Activated naive CD4-positive, alpha-beta T cell treated with anti-CD3 and anti-CD28 coated beads for 36 hours (primary cell): ENCODE results near the gene FBN3. TPM values are rescaled to one million over a fixed set of nuclear protein-coding genes. Genes with fewer than 3 reads are reported as not detected.

ENCODE experiments used
- CTCF ChIA-PET: fragments of 350-600 bp; sonication (Branson Sonifier 250); formaldehyde crosslinking; loops from one replicate; lab custom pipeline; 2021; ENCODE audit warnings: antibody characterized with exemption; lab: Charles Lee
- DNase-seq: peaks from one replicate; pipeline ENCODE4 v3.0.0-alpha.2; 2020
- H3K27ac Mint-ChIP-seq: one replicate; pipeline ENCODE4 v1.8.0; 2021; ENCODE audit warnings: mild to moderate bottlenecking, mixed read lengths
- H3K27me3 Mint-ChIP-seq: one replicate; pipeline ENCODE4 v1.8.0; 2021; ENCODE audit warnings: low read depth, mixed read lengths
- H3K36me3 Mint-ChIP-seq: one replicate; pipeline ENCODE4 v1.8.0; 2021; ENCODE audit warnings: low read depth, mixed read lengths
- H3K4me1 Mint-ChIP-seq: one replicate; pipeline ENCODE4 v1.8.0; 2021; ENCODE audit warnings: low read depth, mixed read lengths
- H3K4me3 Mint-ChIP-seq: one replicate; pipeline ENCODE4 v1.8.0; 2021; ENCODE audit warnings: mild to moderate bottlenecking, moderate library complexity, mixed read lengths
- H3K9me3 Mint-ChIP-seq: one replicate; pipeline ENCODE4 v1.8.0; 2021; ENCODE audit warnings: mixed read lengths
- intact Hi-C: fragments of 100-400 bp; cut with micrococcal nuclease; formaldehyde crosslinking; loops from one replicate; pipeline ENCODE4 v1.15.1; 2023
- total RNA-seq, 2 experiments: library from RNA; stranded (reverse); gene quantifications; one replicate each; pipeline ENCODE4 v1.2.3, GENCODE V29; 2021

FBN3 gene
- total RNA-seq, 2 experiments from 2014 or later, result not detected

DNA sequence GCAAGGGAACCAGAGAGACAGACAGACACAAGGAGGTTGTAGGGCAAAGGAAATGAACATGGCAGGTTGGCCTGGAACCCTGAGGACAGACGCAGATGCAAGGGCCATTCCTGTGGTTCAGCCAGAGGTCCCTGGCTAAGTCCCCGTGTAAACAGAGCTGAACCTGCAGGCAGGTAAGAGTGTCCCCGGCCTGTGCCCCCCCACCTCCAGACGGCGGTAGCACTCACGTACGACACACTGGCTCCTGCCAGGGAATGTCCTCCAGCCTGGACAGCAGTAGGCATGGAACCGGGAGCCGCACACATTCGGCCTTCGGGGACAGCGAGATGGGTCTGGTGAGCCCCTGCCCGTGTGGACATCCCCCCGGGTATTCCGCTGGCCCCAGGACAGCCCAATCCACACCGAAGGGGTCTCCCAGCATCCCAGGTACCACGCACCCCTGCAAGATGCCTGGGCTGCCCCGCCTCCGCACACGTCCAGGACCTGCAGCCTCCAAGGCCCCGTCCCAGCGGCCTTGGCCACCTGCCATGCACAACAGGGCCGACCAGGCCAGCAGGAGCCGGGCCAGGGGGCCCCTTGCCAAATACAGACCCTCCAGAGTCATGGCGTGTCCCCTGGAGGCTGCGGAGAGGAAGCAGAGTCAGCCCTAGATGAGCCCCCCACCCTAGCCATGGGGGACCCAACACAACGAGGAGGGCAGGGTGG, 2.4 kb downstream of the FBN3 start:
- DNase-seq, result no peak
- CTCF ChIA-PET, result interaction anchor here (0.6 kb wide), 1 partner anchor 61 kb away, joined by 3 read pairs; no protein-coding TSS in a partner anchor
- Mint-ChIP-seq H3K36me3 (no peaks in the 10 kb centered on the region), H3K27ac (no peak overlapping the region), H3K27me3 (peaks cover 42% of the 10 kb centered on the region), H3K4me3 (no peak overlapping the region), H3K9me3 (no peaks in the 10 kb centered on the region), H3K4me1 (peaks cover 7% of the 10 kb centered on the region)
- intact Hi-C loops, result no loop called here

DNA sequence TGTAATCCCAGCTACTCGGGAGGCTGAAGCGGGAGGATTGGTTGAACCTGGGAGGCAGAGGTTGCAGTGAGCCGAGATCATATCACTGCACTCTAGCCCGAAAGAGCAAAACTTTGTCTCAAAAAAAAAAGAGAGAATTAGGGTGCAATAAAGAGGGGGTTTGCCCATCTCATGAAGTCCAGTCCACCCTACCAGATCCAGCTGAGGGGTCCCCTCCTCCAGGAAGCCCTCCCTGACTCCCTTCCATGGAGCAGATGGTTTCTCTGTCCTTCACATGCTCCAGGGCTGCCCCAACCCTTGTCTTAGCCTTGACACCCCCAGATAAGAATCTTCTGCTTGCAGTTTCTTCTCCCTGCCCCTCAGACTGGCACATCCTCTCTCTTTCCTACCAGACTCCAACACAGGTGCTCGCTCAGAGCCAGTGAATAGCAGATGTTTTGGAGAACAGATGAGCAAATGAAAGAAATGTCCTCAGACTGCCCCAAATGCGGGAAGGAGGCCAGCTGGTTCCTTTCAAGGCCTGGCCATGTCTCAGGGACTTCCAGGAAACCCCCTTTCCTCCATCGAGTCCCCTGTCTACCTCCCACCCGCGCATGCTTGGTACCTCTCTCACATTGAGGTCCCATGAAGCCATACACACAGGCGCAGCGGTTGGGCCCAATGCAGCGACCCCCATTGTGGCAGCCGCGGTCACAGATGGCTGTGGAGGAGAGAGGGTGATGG, 5.0 kb downstream of the FBN3 start:
- H3K27ac Mint-ChIP-seq, result no peak overlapping the region
- DNase-seq, result no peak
- no peaks in the 10 kb centered on the region for H3K36me3 Mint-ChIP-seq
- CTCF ChIA-PET, result interaction anchor here (0.6 kb wide), 1 partner anchor 122 kb away, joined by 3 read pairs; no protein-coding TSS in a partner anchor
- peaks cover 25% of the 10 kb centered on the region for H3K27me3 Mint-ChIP-seq
- H3K4me3 Mint-ChIP-seq, result no peak overlapping the region
- H3K4me1 Mint-ChIP-seq, result peaks cover 7% of the 10 kb centered on the region
- intact Hi-C loops, result no loop called here
- H3K9me3 Mint-ChIP-seq, result no peaks in the 10 kb centered on the region

DNA sequence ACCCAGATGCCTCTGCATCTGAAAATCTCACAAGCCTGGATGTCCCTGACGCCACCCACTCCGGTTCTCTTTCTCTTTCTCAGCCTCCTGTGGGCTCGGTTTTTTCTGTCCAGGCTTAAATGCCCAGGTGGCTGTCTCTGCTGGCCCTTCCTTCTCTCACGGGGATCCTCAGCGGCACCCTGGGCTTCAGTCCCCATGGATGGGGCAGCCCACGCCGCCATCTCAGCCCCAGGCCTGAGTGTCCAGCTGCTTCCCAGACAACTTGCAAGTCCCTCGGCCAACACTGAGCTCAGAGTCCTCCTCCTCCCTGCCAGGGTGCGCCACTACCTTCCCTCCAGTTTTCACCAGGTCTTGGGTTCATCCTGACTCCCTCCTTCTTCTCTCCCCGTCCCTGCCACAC, 6.4 kb downstream of the FBN3 start:
- Mint-ChIP-seq H3K9me3 (no peaks in the 10 kb centered on the region), H3K27ac (no peak overlapping the region), H3K36me3 (no peaks in the 10 kb centered on the region), H3K27me3 (peaks cover 20% of the 10 kb centered on the region), H3K4me3 (no peak overlapping the region), H3K4me1 (no peaks in the 10 kb centered on the region)
- CTCF ChIA-PET, result no interaction called here
- intact Hi-C loops, result no loop called here
- DNase-seq, result no peak

DNA sequence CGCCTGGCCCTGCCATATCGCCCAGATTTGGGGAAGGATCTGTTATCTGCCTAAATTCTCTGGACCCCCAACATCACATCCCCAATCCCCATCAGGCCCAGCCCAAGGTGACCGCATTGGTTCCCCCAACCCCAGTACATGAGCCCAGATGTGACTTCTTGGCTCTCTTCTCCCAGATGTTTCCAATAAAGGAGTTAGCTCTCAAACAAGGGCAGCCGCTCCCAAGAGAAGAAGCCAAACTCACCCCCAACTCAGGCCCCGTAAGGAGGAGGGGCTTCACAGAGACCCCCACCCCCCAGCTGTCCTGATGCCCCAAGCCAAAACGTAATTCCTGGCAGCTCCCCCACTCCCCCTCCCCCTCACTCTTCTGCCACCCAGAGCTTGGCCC, 6.9 kb downstream of the FBN3 start:
- no peak overlapping the region for H3K4me3 Mint-ChIP-seq
- peaks cover 15% of the 10 kb centered on the region for H3K27me3 Mint-ChIP-seq
- H3K9me3 Mint-ChIP-seq, result no peaks in the 10 kb centered on the region
- intact Hi-C loops, result no loop called here
- no peaks in the 10 kb centered on the region for H3K4me1 Mint-ChIP-seq
- H3K36me3 Mint-ChIP-seq, result no peaks in the 10 kb centered on the region
- no peak for DNase-seq
- no peak overlapping the region for H3K27ac Mint-ChIP-seq
- CTCF ChIA-PET, result no interaction called here

DNA sequence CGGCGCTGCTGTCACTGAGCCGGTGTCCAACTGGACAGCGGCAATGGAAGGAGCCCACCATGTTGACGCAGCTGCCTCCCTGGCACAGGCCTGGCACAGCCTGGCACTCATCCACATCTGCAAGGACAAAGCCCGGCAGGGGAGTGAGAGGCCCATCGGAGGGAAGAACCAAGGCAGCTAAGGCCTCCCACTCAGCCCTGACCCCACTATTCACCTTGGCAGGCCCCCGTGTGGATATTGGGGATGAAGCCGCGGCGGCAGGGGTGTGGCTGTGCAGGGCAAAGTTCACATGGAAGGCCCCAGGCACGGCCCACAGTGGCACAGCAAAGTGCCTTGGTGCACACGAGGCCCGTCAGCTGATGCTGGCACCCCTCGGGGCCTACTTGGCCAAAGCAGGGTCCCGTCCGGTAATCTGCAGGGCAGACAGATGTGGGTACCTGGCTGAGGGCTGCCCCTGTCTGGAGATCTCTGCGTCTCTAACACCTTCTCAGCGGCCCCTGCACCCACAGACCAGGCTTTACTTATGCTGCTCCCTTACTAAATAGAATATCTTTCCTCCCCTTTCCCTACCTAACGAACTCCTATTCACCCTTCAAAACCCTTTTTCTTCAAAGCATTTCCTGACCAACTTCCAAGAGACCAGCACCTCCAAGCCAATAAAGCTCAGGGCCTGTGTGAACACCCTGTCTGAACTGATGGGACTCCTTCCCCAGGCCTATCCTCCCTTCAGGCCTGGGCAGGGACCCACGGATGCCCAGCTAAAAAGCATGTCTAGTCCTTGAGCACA, 7.5 kb downstream of the FBN3 start:
- peaks cover 12% of the 10 kb centered on the region for H3K27me3 Mint-ChIP-seq
- no peak overlapping the region for H3K4me3 Mint-ChIP-seq
- no peaks in the 10 kb centered on the region for H3K4me1 Mint-ChIP-seq
- no peak overlapping the region for H3K27ac Mint-ChIP-seq
- intact Hi-C loops, result no loop called here
- H3K9me3 Mint-ChIP-seq, result no peaks in the 10 kb centered on the region
- no peak for DNase-seq
- CTCF ChIA-PET, result no interaction called here
- H3K36me3 Mint-ChIP-seq, result no peaks in the 10 kb centered on the region

DNA sequence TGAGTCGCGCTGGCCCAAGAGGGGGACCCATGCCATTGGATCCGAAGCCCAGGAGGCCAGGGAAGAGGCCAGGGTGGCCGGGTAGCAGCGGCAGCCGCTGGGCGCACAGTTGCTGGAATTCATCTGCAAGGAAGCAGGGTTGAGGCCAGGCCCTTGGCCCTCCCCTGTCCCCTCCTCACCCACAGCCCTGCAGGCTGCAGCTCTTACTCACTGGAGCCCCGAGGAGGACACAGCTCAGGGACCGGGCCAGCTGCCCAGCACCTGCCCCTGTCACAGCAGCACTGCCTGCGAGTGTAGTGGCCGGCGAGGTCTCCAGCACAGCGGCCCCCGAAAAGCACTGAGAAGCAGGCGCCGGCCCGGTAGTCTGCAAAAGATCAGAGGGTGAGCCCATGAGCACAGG, 11.2 kb downstream of the FBN3 start:
- no peaks in the 10 kb centered on the region for H3K9me3 Mint-ChIP-seq
- no peaks in the 10 kb centered on the region for H3K4me1 Mint-ChIP-seq
- CTCF ChIA-PET, result no interaction called here
- no peaks in the 10 kb centered on the region for H3K36me3 Mint-ChIP-seq
- H3K27ac Mint-ChIP-seq, result no peak overlapping the region
- no peak overlapping the region for H3K4me3 Mint-ChIP-seq
- intact Hi-C loops, result no loop called here
- peaks cover 1% of the 10 kb centered on the region for H3K27me3 Mint-ChIP-seq
- DNase-seq, result no peak

DNA sequence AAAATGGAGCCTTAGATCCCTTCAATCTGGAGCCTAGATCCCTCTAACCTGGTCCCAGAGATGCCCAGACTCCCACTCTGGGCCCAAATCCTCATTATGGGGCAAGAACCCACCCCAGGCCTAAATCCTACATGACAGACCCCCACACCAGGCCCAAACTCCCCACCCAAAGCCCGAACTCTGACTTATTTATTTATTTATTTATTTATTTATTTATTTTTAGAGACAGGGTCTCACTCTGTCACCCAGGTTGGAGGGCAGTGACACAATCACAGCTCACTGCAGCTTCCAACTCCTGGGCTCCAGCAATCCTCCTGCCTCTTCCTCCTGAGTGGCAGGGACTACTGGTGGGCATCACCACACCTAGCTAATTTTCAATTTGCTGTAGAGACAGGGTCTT, 12.0 kb downstream of the FBN3 start:
- H3K27ac Mint-ChIP-seq, result no peak overlapping the region
- intact Hi-C loops, result no loop called here

DNA sequence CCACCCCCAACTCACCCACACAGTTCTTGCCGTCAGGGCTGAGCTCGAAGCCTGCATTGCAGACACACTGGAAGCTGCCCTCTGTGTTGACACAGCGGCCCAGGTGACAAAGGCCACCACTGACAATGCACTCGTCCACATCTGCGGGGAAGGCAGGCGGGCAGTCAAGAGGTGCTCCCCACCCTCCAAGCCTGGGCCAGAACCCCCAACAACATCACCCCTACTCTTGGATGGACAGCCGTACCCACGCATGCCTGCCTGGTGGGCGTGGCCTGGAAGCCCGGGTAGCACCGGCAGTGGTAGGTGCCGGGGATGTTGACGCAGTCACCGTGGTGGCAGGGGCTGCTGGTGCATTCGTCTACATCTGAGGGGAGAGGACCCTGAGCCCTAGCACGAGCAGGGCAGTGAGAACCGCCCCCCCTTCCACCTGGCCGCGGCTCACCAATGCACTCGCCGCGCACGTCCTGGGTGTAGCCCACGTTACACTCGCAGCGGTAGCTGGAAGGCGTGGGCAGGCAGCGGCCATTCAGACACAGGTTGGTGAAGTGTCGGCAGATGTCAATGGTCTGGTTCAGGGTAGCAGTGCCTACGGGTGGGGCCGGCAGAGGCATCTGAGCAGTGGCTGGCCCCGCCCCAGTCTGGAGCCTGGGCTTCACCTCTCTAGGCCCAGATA, 13.3 kb downstream of the FBN3 start:
- no peak overlapping the region for H3K4me3 Mint-ChIP-seq
- no peak overlapping the region for H3K27ac Mint-ChIP-seq
- no peaks in the 10 kb centered on the region for H3K4me1 Mint-ChIP-seq
- DNase-seq, result no peak
- H3K9me3 Mint-ChIP-seq, result no peaks in the 10 kb centered on the region
- intact Hi-C loops, result no loop called here
- no peaks in the 10 kb centered on the region for H3K36me3 Mint-ChIP-seq
- H3K27me3 Mint-ChIP-seq, result no peaks in the 10 kb centered on the region
- CTCF ChIA-PET, result no interaction called here

More for the DNA sequence above, 12.0 kb downstream of the FBN3 start:
- Mint-ChIP-seq H3K9me3 (no peaks in the 10 kb centered on the region), H3K27me3 (no peaks in the 10 kb centered on the region), H3K4me3 (no peak overlapping the region), H3K36me3 (no peaks in the 10 kb centered on the region), H3K4me1 (no peaks in the 10 kb centered on the region)
- no peak for DNase-seq
- CTCF ChIA-PET, result interaction anchor here (0.6 kb wide), 1 partner anchor 22 kb away, joined by 3 read pairs; no protein-coding TSS in a partner anchor

DNA sequence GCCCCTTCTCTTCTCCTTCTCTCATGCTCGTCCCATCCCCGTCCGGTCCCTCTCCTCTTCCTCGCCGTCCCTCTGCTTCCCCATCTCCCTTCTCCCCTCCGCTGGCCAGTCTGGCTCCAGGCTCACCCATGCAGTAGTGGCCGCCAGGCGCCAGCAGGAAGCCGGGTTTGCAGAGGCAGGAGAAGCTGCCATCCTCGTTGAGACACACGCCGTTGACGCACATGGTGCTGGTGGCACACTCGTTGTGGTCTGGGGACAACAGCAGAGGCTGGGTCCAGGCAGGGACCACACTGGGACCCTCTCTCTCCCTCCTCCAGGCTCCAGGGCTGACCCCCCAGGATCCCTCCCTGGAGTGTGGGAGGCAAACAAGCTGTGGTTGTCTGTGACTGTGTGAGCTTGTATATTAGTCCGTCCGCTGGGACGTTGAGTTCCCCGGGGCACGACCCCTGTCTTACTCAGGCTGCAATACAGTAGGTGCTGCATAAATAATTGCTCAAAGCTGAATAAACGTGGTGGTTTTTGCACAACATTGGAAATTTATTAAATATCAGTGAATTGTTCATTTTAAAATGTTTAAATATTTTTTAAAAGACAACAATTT, 16.4 kb downstream of the FBN3 start:
- CTCF ChIA-PET, result interaction anchor here (0.6 kb wide), 1 partner anchor 21 kb away, joined by 3 read pairs; no protein-coding TSS in a partner anchor
- Mint-ChIP-seq H3K27me3 (no peaks in the 10 kb centered on the region), H3K9me3 (no peaks in the 10 kb centered on the region), H3K4me1 (no peaks in the 10 kb centered on the region), H3K27ac (no peak overlapping the region), H3K36me3 (no peaks in the 10 kb centered on the region), H3K4me3 (no peak overlapping the region)
- DNase-seq, result no peak
- intact Hi-C loops, result no loop called here

DNA sequence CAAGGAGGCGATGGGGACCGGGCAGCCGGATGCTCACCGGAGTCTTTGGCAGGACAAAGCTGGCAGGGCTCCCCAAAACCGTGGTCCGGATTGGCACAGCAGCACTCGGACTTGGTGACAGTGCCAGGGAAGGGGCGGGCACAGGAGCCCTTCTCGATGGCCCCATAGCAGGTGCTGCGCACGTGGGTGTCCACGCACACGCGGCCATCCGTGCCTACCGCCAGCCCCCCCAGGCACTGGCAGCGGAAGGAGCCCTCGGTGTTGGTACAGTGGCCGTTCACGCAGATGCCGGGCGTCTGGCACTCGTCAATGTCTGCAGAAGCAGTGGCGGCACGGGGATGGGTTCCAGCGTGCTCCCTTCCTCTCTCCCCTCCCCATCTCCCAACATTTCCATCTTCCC, 17.9 kb downstream of the FBN3 start:
- CTCF ChIA-PET, result interaction anchor here (0.7 kb wide), 1 partner anchor 11 kb away, joined by 4 read pairs; no protein-coding TSS in a partner anchor
- Mint-ChIP-seq H3K4me3 (no peak overlapping the region), H3K27ac (no peak overlapping the region), H3K4me1 (no peaks in the 10 kb centered on the region), H3K27me3 (no peaks in the 10 kb centered on the region), H3K36me3 (no peaks in the 10 kb centered on the region), H3K9me3 (no peaks in the 10 kb centered on the region)
- no peak for DNase-seq
- intact Hi-C loops, result no loop called here

DNA sequence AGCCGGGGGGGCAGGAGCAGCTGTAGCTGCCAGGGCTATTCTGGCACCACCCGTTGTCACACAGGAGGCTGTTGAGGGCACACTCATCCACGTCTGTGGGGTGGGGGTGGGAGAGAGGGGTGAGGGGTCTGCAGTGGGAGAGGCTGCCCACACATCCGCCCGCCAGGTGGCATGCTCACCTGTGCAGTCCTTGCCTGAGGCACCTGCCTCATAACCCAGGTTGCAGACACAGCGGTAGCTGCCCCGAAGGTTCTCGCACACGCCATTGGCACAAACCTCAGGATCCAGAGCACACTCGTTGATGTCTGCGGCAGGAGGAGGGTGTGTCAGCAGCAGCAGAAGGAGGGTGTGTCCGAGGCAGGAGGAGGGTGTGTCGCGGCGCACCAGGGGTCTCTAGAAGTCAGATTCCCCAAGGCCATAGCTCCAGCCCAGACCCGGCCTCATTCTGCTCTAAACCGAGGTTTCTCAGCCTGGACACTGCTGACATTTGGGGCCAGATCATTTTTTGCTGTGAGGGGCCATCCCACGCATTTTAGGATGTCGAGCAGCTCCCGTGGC, 20.3 kb downstream of the FBN3 start:
- no peak overlapping the region for H3K27ac Mint-ChIP-seq
- no peaks in the 10 kb centered on the region for H3K36me3 Mint-ChIP-seq
- CTCF ChIA-PET, result no interaction called here
- no peak for DNase-seq
- intact Hi-C loops, result no loop called here
- no peak overlapping the region for H3K4me3 Mint-ChIP-seq
- H3K27me3 Mint-ChIP-seq, result no peaks in the 10 kb centered on the region
- H3K4me1 Mint-ChIP-seq, result no peaks in the 10 kb centered on the region
- no peaks in the 10 kb centered on the region for H3K9me3 Mint-ChIP-seq
